NCI-H460 (cell line): ENCODE measurements around the gene SLC25A17. TPM values are rescaled to one million over a fixed set of nuclear protein-coding genes. Genes with fewer than 3 reads are reported as not detected.
"Not testable (repeated sequence)": the region's sequence is repeated elsewhere in the genome, so short reads cannot be mapped to it uniquely, and the experiment has no call there.

Experiments
- DNase-seq: peaks from one replicate; pipeline ENCODE4 v3.0.0-alpha.2; 2016; ENCODE audit warnings: low read depth; ENCODE audit errors: extremely low read depth
- total RNA-seq: library from RNA; depleted of rRNA; stranded (reverse); fragments of >200 nt; shearing (Covaris generic); gene quantifications from 2 replicates; pipeline ENCODE4 v1.2.3, GENCODE V29; 2014

The SLC25A17 gene
- total RNA-seq, 1 experiment from 2014 or later: 36.8 TPM

DNA sequence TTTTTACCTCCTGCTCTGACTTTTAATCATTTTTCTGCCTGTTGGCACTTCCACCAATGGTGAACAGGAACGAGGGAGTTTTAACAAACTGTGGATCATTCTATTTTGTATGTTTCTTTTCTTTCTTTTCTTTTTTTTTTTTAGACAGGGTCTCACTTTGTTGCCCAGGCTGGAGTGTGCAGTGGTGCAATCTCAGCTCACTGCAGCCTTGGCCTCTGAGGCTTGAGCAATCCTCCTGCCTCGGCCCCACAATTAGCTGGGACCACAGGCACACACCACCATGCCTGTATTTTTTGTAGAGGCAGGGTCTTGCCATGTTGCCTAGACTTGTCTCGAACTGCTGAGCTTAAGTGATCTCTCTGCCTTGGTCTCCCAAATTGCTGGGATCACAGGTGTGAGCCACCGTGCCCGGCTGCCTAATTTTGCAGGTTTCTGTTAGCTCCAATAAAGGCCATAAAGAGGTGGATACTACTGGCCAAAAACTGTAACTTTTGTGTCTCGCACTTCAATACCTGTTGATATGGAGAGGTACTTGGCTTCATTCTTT lies 59.8 kb downstream of the SLC25A17 start:
- no peak for DNase-seq

DNA sequence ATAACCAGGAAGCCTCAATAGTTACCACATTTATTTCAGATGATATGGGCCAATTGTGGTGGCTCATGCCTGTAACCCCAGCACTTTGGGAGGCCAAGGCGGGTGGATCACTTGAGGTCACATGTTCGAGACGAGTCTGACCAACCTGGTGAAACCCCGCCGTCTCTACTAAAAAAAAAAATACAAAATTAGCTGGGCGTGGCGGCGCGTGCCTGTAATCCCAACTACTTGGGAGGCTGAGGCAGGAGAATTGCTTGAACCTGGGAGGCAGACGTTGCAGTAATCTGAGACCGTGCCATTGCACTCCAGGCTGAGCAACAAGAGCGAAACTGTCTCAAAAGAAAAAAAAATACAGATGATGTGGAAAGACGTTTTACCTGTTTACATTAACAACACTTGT lies 60.3 kb downstream of the SLC25A17 start:
- DNase-seq: not testable (repeated sequence)

DNA sequence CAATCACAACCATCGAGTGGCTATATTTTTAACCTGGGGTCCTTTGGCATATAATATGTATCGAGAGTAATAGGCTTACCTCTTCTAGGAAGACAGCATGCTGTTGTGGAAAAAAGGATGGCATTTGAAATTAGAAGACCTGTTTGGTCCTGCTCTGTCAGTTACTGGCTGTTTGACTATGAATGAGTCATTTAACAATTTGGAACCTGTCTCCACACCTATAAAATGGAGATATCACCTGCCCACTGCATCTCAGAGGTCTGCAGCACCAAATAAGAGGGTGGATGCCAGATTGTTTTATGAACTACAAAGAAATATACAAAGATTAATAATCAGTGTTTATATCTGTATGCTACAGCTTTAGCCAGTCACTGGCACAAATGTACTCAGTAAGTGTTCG lies 60.8 kb downstream of the SLC25A17 start:
- DNase-seq: no peak

DNA sequence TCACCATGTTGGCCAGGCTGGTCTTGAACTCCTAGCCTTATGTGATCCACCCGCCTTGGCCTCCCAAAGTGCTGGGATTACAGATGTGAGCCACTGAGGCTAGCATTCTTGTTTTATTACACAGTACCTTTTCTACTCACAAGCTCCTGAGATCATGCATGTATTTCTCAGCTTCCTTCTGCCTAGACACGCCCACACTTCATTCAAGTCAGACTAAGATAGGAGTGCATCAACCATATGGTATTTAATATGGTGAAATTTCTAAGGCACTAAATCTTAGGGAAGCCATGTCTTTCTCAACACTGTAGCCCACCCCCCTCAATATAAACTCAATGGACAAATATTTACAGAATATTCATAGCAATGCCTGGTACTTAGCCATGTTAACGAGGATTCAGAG lies 62.1 kb downstream of the SLC25A17 start:
- no peak for DNase-seq

- no peak for DNase-seq
Measured at GRCh38 chr22:40753114-40753513, 66.0 kb downstream of the SLC25A17 start.

DNA sequence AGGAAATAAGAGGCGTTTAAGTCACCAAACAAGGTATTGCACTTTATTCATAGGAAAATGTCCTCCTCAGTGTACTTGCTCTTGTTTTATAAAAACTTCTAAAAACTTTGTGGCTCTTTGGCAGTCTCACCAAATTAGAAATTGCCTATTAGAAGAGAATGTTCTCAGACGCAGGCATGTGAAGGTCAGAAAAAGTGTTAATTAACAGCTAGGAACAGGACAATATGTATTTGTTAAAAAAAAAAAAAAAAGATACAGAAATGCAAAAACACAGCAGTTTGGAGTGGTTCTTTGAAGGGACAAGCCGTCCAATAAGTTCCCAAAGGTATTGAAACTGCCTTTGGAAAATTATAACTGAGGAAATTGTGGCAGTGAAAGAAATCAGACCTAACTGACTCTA lies 67.9 kb downstream of the SLC25A17 start:
- DNase-seq: no peak

DNA sequence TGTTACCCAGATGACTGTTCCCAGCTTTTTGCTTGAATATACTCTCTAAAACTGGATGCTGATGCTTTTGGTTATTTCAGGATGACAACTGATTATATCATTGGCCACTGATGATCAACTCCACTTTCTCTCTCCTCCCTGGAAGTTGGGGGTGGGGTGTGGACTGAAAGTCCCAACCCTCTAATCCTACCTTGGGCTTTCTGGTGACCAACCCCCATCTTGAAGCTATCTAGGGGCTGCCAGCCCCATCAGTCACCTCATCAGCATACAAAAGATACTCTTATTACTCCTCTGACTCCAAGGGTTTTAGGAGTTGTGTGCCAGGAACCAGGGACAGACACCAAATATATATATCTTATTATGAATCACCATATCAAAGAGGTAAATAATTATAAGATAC lies 69.3 kb downstream of the SLC25A17 start:
- no peak for DNase-seq

DNA sequence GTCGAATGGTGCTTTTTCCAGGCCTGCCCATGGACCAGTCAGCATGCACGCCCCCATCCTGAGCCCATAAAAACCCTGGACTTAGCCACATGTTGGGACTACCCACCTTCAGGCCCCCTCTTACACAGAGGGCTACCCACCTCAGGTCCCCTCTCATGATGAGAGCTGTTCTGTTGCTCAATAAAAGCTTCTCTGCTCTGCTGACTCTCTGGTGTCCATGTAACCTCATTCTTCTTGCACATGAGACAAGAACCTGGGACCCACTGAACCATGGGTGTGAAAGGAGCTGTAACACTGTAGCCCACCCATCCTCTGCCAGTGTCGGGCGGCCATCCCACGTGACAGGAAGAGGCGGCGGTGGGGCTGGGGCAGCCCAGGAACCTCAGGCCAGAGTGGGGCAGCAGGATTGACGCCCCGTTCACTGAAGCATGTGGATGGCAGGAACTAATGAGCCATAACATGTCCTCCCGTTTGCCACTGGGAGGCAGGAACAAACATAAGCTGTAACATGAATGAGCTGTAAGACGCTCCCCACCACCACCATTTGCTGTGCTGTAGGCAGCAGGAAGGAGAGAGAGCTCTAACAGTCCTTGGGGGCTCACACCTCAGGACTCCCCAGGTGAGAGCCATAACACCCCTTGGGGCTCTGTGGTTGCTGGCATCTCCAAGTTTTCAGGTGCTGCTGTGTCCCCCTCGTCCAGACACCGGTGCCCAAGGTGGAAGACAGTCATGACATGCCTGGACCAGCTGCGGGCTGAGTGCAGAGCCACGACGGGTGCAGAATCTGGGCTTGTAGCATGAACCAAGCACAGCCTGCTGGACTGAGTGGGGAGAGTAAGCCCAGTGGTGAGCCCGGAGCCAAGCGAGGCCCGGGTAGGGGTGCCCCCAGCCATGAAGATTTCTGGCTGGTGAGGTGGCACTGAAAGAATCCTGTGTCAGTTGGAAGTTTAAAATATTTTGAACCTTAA lies 70.5 kb downstream of the SLC25A17 start:
- no peak for DNase-seq

- DNase-seq: no peak
Measured at GRCh38 chr22:40747361-40747760, 71.8 kb downstream of the SLC25A17 start.

GRCh38 chr22:40746428-40747220 lies 72.5 kb downstream of the SLC25A17 start:
- DNase-seq: no peak

DNA sequence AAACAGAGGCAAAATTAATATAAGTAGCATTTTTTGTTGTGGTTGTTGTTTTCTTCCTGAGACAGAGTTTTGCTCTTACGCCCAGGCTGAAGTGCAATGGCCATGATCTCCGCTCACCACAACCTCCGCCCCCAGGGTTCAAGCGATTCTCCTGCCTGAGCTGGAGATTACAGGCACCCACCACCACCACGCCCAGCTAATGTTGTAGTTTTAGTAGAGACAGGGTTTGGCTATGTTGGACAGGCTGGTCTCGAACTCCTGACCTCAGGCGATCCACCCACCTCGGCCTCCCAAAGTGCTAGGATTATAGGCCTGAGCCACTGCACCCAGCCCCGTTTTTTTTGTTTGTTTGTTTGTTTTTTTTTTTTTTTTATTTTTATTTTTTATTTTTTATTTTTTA lies 75.4 kb downstream of the SLC25A17 start:
- DNase-seq: no peak

- DNase-seq: no peak
Measured at GRCh38 chr22:40741116-40741515, 78.0 kb downstream of the SLC25A17 start.

GRCh38 chr22:40739721-40740120 lies 79.4 kb downstream of the SLC25A17 start:
- DNase-seq: no peak

DNA sequence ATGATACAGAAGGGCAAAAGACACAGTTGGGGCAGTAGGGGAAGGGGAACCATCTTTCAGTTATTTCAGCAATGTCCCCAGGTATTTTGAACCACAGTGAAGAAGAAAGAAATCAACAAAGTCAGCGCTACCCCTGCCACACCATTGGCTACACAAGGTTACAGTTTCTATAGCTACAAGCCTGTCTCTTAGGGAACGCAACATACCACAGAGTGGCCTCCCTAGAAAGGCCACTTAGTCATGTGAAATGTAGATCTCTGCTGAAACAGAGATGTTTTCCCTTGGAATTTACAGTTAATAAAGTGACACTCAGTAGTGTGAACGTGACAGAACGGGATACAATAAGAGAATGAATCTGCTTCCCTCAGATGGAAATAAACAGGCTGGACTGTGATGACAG lies 85.2 kb downstream of the SLC25A17 start:
- no peak for DNase-seq

DNA sequence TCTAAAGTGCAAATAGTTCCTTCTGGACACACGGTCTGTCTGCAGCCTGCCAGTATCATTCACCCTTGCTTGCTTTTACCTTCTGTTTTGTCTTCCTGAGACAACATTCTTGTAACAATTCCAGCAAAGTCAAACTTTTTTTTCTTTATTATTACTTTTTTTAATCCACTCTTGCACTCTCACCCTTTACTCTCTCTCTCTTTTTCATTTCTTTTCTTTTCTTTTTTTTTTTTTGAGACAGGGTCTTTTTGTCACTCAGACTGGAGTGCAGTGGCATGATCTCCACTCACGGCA lies 86.2 kb downstream of the SLC25A17 start:
- no peak for DNase-seq

- no peak for DNase-seq
Measured at GRCh38 chr22:40729284-40729683, 89.9 kb downstream of the SLC25A17 start.

DNA sequence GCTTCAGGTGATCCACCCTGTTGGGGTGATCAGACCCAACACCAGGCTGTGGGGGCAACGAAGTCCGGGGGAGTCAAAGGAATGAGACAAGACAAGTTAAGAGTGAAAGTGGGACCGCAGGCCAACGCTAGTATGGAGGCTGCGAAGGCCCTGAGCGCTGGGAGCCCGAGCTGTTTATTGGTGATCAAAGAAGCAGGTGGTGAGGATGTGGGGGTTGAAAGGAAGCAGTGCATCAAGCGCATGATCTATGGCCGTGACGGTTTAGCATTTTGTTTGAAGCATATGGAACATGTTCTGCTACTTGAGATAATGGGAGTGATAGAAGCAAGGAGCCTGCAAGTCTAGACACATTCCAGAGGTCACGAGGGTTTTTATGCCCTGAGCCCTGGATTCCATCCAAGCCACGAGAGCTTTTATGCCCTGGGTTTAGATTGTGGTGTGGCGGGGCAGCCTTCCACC lies 90.4 kb downstream of the SLC25A17 start:
- DNase-seq: no peak

DNA sequence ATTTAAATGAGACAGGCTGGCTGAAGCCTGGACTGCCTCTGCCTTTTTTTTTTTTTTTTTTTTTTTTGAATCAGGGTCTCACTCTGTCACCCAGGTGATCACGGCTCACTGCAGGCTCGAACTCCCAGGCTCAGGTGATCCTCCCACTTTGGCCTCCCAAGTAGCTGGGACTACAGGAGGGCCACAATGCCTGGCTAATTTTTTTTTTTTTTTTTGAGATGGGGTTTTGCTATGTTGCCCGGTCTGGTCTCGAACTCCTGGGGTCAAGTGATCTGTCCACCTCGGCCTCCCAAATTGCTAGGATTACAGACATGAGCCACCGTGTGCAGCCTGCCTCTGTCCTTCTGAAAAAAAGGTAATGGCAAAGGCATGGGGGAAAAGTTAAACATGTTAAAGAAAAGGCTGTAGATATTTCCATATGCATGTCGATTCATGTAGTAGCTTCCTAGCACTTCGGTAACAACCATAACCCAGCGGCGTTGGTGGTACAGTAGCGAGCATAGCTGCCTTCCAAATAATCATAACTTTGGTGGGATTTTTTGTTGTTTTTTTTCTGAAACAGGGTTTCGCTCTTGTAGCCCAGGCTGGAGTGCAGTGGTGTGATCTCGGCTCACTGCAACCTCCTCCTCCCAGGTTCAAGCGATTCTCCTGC lies 91.1 kb downstream of the SLC25A17 start:
- DNase-seq: no peak

DNA sequence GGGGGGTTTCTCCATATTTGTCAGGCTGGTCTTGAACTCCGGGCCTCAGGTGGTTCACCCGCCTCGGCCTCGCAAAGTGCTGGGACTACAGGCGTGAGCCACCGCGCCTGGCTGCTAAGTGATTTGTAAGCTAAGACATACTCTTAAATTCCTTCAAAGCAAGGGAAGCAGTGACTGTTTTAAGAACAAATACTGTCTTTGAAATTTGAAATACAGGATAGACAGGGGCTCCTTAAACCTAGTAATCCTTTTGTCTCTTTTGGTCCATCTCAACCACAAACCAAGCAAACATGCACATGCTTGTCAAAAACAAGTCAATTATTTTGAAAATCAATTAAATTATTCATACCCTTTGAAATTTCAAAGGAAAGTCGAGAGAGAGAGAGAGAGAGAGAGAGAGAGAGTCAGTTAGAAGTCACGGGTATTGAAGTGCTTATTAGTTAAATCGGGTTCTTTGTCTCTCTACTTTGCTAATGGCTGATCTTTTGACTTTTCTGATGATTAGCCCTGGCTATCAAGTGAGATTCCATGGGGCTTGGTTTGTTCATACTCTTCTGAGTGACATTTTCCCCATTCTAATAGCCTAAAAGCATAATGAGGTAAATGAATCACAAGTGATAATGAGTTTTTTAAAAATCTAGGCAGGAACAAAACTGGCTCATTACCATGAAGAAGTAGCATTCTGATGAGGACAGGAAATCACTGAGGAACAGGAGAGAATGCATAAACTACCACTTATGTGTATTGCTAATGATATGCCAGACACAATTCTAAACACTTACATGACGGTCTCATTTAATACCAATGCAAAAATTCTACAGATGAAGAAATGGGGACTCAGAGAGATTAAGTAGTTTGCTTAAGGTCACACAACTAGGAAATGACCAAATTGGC lies 91.8 kb downstream of the SLC25A17 start:
- DNase-seq: no peak

GRCh38 chr22:40726514-40726913 lies 92.6 kb downstream of the SLC25A17 start:
- DNase-seq: no peak
